RCC 7860 (cell line): Measurements from ENCODE around the gene RXFP1.
"Not testable (repeated sequence)": the region's sequence is repeated elsewhere in the genome, so short reads cannot be mapped to it uniquely, and the experiment has no call there.

Experiments used
- DNase-seq: peaks from one replicate; pipeline ENCODE4 v3.0.0-alpha.2; 2015; ENCODE audit warnings: low spot score
- FAIRE-seq: peaks from 2 replicates; lab custom pipeline; 2012; peaks lifted over from hg19 to GRCh38; lab: Jason Lieb, UNC

The RXFP1 gene

DNA sequence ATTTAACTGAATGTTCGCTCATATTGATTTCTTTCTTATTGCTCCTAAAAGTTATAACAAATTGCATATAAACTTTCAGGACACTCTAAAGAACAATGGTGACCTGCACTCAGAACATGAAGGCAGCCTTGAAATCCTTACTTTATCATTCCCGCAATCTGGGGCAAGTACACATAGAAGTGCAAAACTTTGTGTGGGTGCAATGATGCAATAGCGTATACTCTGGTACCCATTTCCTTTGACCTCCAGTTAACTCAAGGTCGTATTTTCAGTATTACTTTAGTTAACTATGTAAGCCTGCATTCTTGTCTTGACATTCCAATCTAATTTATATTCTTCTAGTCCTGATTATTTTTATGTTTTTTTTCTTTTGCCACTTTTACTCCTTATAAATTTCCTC lies 85.3 kb downstream of the RXFP1 start:
- DNase-seq (no peak), FAIRE-seq (no peak)

DNA sequence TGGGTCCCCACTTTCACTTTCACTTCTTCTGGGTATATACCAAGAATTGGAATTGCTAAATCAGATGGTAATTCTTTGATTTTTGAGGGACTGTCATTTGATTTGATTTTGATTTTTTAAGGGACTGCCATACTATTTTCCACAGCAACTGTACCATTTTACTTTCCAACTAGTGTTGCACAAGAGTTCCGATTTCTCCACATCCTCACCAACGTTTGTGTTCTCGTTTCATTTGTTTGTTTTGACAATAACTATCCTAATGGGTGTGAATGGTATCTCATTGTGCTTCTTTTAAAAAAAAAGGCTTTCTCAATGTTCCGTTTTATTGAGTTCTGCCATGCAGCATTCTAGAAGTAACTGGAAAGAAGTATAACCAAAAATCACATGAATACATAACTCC lies 87.4 kb downstream of the RXFP1 start:
- no peak for DNase-seq
- FAIRE-seq = no peak

DNA sequence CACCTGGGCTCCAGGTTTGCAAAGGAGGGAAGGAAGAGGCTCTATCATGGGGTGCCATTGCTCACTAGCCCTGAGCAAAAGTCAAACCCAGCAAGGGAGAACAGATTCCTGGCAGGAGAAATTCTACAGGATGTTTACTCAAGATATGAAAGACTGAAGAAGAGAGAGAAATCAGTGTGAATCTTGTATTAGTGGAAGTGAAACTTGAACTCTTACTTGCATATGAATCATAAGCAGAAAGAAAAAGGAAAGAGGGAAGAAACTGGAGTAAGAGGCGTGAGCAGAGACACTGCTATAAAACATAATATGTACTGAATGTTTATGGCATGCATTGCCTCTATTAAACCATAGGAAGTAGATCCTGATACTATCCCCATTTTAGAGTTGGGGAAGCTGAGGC lies 89.1 kb downstream of the RXFP1 start:
- no peak for FAIRE-seq

DNA sequence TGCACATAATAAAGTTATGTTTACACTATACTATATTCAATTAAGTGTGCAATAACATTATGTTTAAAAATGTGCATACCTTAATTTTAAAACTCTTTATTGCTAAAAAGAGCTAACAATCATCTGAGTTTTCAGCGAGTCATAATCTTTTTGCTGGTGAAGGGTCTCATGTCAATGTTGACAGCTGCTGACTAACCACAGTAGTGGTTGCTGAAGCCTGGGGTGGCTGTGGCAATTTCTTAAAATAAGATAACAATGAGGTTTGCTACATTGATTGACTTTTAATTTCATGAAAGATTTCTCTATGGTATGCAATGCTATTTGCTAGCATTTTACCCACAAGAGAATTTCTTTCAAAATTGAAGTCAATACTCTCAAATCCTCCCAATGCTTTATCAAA lies 91.4 kb downstream of the RXFP1 start:
- FAIRE-seq (no peak), DNase-seq (no peak)

More for the DNA sequence above, 89.1 kb downstream of the RXFP1 start:
- no peak for DNase-seq

DNA sequence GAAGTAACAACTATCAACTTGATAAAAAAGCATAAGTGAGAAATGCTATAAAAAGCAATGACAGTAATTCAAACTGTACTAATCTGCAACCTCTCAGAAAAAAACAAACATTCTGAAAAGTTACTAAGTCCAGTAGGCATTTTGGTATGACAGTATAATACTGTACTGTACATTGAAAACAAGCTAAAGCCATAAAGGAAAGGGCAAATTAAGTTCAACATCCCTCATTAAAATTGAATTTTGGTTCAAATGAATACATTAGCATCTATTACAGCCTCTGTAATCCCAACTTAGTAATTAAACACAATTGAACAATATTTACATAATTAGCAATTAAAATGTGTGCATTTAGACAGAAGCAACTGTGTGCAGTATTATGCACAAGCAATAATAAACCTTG lies 96.3 kb downstream of the RXFP1 start:
- FAIRE-seq = no peak
- DNase-seq = no peak

DNA sequence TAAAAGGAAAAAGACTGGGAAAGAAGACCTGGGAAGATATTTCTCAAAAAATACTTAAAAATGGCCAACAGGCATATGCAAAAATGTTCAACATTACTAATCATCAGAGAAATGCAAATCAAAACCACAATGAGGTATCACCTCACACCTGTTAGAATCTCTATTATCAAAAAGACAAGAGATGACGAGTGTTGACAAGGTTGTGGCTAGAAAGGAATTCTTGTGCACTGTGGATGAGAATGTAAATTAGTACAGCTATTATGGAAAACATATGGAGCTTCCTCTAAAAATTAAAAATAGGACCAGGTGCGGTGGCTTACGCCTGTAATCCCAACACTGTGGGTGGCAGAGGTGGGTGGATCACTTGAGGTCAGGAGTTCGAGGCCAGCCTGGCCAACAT lies 100.0 kb downstream of the RXFP1 start:
- DNase-seq = no peak
- FAIRE-seq = no peak

DNA sequence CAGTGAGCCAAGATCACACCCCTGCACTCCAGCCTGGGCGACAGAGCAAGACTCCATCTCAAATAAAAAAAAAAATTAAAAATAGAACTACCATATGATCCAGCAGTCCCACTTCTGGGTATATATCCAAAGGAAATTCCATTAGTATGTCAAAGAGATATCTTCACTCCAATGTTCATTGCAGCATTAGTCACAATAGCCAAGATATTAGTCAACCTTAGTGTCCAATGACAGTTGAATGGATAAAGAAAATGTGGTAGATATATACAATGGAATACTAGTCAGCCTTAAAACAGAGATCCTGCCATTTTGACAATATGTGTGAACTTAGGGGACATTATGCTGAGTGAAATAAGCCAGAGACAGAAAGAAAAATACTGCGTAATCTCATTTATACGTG lies 100.6 kb downstream of the RXFP1 start:
- FAIRE-seq (no peak), DNase-seq (no peak)

DNA sequence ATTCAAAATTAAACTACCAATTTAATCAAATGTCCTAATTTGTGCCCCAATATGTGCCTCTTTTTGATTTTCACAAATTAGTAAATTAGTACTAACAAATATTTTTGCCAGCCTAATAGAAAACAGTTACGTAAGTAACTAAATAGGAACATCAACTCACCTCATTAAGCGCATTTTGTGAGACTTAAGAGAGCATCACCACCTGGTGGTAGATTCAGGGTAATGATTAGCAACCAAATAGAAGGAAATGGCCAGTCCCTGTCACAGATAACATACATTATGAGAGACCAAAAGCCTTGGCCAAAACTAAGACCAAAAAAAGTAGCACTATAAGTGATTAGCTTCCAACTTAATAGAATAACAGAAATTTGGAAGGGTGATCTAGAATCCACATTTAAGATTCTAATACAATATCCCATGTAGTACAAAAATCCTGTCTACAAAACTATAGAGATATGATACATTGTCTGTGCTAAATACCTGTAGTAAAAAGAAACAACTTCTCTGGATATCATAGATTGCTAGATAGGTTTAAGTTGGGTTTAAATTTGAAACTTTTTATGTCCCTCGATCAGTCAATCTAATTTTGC lies 103.3 kb downstream of the RXFP1 start:
- FAIRE-seq (no peak), DNase-seq (peak; percentile 9)

DNA sequence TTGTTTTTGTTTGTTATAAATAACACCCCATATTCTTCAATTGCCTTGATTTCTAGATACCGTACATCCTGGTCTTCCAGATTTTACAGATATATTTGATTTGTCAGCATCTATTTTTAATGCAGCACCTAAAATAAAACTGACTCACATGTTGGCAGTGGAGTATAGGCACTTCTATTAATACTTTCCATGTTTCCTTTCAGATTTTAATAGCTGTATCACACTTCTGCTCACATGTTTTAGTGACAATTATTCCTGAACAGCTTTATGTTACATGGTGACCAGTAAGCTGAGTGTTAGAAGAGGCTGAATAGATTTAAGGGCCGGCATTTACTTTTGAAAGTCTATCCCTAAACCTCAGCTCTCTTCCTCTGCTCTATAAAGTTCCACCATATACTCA lies 103.9 kb downstream of the RXFP1 start:
- no peak for DNase-seq
- no peak for FAIRE-seq

DNA sequence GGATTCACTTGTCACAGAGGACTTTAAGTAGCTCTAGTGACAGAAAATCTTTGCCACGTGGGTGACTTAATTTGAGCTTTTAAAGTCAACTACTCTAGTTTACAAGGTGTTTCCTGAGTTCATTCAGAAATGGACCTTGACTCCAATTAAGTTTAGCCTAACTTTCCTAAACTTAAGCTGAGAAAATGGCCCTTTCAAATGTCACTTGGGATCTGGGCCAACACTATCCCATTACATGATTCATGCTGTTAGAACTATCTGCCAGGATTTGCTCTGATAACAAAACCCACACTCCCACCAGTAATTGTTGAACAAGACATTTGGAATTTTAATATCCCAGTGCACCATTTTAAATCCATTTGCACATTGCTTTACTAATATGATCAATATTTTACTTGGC lies 109.2 kb downstream of the RXFP1 start:
- FAIRE-seq (no peak), DNase-seq (no peak)

DNA sequence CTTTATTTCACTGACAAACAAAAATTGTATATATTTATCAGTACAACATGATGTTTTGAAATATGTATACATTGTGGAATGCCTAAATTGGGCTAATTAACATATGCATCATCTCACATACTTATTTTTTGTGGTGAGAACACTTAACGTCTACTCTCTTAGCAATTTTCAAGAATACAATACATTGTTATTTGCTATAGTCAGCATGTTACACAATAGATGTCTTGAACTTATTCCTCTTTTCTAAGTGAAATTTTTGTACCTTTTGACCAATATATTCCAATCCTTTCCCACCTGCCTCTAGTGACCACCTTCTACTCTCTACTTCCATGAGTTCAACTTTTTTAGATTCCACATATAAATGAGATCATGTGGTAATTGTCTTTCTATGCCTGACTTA lies 114.9 kb downstream of the RXFP1 start:
- DNase-seq = no peak
- FAIRE-seq = no peak

DNA sequence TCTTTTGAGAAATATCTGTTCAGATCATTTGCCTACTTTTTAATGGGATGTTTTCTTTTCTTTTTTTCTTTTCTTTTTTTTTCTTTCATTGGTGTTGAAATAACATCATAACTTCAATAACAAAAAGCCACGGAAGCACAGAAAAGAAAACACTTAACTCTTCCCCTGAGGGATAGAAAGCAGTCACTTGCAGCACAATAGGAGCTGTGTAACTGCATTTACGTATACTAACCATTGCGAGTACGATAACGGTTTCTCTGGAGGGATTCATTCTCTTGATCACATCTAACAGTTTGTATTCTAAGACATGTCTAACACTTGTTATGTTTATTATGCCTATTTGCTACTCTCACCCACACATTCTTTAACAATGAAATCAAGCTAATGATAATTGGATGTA lies 122.7 kb downstream of the RXFP1 start:
- FAIRE-seq (no peak), DNase-seq (no peak)

DNA sequence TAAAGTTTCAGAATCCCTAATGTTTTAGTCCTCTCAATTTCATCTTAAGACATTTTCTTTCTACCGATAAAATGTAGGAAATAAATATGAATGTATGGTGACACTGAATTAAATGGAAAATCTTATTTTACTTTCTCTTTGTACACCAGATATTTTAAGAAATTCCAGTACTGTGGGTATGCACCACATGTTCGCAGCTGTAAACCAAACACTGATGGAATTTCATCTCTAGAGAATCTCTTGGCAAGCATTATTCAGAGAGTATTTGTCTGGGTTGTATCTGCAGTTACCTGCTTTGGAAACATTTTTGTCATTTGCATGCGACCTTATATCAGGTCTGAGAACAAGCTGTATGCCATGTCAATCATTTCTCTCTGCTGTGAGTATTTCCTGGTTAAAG lies 123.1 kb downstream of the RXFP1 start:
- FAIRE-seq (no peak), DNase-seq (no peak)

DNA sequence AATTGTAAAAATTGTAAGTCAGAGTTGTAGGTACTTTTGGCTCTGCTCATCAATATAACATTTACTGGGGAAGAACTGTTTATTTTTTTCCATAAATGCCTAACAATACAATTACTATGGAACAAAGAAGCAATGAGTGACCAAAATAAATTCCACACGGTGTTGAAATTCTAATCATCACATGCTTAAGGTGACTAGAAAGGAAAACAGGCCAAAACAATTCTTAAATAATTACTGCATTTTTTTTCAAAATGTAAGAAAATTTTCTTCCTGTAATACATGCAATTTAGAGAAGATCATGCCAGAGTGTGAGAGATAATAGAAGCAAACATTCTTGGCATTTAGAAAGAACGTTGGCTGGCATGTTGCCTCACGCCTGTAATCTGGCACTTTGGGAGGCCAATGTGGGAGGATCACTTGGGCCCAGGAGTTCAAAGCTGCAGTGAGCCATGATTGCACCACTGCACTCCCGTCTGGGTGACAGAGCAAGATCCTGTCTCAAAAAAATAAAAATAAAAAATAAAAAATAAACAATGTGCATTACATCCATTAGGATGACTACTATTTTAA lies 127.5 kb downstream of the RXFP1 start:
- no peak for FAIRE-seq

DNA sequence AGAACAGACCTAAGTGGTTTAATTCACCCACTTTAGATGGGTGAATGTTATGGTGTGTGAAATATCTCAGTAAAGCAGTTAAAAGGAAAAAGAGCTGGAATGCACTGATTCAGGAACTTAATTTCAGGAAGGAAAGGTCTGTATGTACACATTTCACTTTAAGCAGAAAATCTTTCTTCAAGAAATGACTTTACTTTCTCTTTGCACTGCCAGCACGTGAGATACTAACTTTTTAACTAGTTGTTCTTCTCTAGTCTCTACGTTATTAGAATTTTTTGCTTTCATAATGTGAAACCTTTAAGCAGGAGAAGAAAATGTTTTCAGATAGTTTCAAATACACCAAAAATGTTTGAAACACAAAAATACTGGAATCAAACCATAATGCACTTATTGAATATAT lies 131.2 kb downstream of the RXFP1 start:
- no peak for FAIRE-seq
- no peak for DNase-seq

More for the DNA sequence above, 127.5 kb downstream of the RXFP1 start:
- DNase-seq = no peak

DNA sequence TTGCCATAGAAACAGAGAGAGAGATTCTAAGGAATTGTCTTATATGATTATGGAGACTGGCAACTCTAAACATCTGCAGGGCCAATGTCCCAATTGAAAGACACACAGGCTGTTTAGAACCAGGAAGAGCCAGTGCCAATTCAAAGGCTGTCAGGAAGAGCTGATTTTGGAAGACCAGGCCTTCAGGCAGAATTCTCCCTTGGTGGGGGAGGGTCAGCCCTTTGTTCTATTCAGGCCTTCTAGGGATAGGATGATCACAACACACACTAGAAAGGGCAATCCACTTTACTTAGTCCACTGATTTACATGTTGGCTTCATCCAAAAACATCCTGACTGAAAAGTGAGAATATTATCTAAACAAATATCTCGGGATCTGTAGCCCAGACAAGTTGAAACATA lies 134.8 kb downstream of the RXFP1 start:
- no peak for FAIRE-seq
- DNase-seq = no peak

DNA sequence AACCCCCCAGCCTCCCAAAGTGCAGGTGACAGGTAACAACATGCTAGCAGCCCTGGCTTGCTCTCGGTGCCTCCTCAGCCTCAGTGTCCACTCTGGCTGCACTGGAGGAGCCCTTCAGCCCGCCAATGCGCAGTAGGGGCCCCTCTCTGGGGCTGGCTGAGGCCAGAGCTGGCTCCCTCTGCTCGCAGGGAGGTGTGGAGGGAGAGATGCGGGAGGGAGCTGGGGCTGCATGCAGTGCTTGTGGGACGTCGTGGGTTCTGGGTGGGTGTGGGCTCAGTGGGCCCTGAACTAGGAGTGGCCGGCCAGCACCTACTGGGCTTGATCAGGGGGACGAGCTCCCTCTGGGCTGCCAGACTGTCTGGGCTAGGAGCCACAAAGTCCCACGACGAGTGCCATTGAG lies 135.6 kb downstream of the RXFP1 start:
- no peak for FAIRE-seq
- DNase-seq = no peak

DNA sequence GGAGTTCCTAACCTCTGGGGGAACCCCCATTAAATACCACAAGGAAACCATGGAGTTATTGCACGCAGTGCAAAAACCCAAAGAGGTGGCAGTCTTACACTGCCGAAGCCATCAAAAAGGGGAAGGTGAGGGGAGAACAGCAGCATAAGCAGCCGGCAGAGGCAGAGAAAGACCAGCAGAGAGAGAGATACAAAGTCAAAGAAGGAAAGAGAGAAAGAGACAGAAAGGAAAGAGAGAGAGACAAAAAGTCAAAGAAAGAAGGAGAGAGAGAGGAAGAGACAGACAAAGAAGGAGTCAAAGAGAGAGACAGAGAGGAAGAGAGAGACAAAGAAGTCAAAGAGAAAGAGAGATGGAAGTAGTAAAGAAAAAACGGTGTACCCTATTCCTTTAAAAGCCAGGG lies 141.6 kb downstream of the RXFP1 start:
- not testable (repeated sequence) for FAIRE-seq, DNase-seq

DNA sequence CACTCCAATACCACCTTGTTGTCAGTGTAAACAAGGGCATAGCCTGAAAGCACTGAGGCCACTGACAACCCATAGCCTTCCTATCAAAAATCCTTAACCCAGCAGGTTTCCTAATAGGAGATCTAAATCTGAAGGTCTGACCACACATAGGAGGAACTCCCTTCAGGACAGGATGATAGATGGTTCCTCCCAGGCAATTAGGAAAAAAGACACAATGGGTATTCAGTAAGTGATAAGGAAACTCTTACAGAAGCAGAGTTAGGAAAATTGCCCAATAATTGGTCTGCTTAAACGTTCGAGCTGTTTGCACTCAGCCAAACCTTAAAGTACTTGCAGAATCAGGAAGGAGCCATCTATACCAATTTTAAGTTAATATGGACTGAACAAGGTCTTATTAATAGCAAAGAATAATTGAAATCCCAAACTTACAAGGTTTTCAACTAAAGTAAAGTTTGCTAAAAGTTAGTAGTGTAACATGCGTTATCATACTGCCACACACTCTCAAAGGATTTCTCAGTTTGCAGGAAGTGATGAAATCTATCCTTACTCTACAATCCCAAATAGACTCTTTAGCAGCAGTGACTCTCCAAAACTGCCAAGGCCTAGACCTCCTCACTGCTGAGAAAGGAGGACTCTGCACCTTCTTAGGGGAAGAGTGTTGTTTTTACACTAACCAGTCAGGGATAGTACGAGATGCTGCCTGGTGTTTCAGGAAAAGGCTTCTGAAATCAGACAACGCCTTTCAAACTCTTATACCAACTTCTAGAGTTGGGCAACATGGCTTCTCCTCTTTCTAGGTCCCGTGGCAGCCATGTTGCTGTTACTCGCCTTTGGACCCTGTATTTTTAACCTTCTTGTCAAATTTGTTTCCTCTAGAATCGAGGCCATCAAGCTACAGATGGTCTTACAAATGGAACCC lies 142.3 kb downstream of the RXFP1 start:
- not testable (repeated sequence) for DNase-seq, FAIRE-seq

DNA sequence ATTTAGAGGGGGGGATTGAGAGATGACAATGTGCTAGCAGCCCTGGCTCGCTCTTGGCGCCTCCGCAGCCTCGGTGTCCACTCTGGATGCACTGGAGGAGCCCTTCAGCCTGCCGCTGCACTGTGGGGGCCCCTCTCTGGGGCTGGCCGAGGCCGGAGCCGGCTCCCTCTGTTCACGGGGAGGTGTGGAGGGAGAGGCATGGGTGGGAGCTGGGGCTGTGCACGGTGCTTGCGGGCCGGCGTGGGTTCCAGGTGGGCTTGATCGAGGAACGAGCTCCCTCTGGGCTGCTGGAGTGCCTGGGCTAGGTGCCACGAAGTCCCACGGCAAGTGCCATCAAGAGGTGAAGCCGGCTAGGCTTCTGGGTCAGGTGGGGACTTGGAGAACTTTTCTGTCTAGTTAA lies 143.1 kb downstream of the RXFP1 start:
- FAIRE-seq = no peak

DNA sequence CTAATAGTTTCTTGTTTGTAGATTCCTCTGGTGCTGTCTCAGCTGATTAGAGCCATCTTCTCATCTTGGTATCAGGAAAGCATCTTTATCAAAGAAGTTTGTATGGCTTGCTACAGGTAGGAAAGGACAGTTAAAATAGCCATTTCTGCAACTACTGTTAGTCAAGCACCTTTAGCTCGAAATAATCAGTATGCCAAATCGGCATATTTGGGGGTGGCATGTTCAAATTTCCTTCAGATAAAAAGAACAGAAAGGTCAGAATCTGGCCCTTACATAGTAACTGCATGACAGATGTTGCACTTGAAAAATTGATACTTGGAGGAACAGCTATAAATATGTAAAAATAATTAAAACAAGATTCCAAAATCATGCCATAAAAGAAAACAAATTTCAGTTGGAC lies 145.2 kb downstream of the RXFP1 start:
- FAIRE-seq (no peak), DNase-seq (no peak)

More for the DNA sequence above, 143.1 kb downstream of the RXFP1 start:
- DNase-seq = no peak

DNA sequence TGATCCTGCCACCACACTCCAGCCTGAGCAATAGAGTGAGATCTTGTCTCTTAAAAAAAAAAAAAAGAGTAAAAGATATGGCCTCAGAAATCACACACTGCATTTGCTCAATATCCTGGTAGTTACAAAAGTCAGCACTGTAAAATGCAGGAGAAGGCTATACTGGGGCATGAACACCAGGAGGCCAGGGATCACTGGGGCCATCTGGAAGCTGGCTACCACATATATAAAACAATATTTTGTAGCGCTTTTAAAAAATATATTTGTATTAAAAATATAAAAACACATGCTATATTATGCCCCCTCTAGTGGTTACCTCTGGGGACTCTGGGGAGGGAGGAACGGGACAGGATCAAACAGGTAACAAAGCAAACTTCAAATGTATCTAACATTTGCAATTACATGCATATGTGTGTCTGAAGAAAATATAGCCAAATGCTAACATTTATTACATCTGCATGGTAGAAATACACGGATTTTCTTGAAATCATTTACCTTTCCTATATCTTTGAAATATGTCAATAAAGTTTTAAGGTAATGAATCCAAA lies 146.0 kb downstream of the RXFP1 start:
- FAIRE-seq = no peak
- no peak for DNase-seq
